AG09309 (cell line): Measurements from ENCODE around the gene DCUN1D3.

Experiments
- DNase-seq: peaks from one replicate; pipeline ENCODE4 v3.0.0-alpha.2; 2010; ENCODE audit warnings: low read depth
- H3K4me3 ChIP-seq: 2 replicates; pipeline ENCODE4 v1.5.1; 2011; ENCODE audit warnings: mild to moderate bottlenecking, low read depth, low read length, moderate library complexity; ENCODE audit not compliant: control insufficient read depth
- TF ChIP-seq, protein P1 (sequence below): IDR thresholded peaks from 2 replicates; pipeline ENCODE4 v1.5.1; 2011; ENCODE audit warnings: mild to moderate bottlenecking, low read depth, low read length, inconsistent platforms; ENCODE audit not compliant: insufficient read depth, control insufficient read depth; ENCODE audit errors: missing control alignments

DCUN1D3 gene

DNA sequence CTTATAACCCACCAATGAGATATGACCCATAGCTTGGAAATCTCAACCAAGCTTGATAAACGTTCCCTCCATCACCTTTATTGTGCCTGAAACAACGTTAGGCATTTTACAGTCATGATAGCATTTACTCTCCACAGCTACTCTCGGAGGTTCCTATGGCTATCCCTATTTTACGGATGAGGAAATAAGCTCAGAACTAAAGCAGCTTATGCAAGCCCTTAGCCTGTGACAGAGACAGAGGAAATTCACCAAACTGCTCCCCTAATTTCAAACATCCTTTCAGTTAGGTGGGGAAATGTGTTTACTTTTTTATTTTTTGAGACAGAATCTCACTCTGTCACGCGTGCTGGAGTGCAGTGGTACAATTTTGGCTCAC, 18.7 kb downstream of the DCUN1D3 start:
- no peak for DNase-seq
- H3K4me3 ChIP-seq = no peak overlapping the region
- TF ChIP-seq, protein P1, sequence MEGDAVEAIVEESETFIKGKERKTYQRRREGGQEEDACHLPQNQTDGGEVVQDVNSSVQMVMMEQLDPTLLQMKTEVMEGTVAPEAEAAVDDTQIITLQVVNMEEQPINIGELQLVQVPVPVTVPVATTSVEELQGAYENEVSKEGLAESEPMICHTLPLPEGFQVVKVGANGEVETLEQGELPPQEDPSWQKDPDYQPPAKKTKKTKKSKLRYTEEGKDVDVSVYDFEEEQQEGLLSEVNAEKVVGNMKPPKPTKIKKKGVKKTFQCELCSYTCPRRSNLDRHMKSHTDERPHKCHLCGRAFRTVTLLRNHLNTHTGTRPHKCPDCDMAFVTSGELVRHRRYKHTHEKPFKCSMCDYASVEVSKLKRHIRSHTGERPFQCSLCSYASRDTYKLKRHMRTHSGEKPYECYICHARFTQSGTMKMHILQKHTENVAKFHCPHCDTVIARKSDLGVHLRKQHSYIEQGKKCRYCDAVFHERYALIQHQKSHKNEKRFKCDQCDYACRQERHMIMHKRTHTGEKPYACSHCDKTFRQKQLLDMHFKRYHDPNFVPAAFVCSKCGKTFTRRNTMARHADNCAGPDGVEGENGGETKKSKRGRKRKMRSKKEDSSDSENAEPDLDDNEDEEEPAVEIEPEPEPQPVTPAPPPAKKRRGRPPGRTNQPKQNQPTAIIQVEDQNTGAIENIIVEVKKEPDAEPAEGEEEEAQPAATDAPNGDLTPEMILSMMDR = no peak

DNA sequence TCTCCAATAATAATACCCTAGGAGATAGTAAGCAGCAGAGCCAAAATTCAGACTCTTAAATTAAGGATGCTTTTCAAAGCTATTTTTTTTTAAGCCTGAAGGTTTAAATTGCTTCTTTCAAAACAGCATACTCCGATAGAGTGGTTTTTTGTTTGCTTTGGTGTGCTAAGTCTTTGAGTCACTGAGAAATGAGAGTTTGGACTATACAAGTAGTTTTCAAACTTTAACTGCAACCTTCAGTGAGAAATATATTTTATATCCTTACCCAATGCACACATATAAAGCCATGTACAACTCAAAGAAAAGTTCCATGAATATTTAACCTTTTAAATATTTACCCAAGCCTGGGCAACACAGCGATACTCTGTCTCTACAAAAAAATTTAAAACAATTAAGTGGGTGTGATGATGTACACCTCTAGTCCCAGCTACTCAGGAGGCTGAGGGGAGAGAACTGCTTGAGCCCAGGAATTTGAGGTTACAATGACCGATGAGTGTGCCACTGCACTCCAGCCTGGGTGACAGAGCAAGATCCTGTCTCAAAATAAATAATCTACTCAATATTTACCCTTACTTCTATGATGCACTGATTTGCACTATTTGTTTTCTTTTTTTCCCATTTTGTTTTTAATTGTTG, 19.2 kb downstream of the DCUN1D3 start:
- no peak for DNase-seq
- TF ChIP-seq, protein P1 = no peak
- H3K4me3 ChIP-seq = no peak overlapping the region

DNA sequence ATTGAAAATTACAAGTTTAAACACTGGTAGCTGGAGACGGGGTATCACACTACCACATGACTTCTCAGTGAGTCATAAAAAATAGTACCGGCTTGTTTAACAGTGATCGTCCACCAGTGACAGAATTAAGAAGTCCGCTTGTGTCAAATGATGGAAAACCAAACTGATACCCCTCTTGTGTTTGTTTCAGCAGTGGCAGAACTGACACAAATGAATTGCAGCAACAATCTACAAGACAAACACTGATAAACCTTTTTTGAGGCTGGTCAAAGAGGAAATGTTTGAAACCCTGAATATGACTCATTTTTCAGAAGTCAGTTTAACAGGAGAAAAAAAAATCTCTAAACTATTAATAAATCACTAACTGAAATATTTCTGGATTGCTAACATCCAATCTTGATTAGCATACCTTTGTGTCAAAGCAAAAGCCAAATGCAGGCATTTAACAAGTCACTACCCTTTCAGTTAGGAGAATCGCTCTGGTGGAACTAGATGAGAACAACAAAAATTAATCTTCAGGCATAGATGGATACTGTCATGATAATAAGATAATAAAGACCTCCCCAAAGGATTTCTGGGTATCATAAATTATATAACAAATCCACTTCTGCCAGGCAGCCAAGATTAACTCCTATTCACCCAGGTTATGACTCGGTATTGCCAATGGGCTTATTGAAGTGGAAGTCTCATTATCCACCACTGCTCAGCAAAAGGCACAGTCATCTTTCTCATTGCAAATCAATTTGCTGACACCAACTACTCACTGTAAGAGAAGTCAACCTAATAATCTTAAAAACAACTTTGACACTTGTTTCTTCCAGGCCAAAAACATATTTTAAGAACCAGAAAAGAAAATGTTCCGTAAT, 20.8 kb downstream of the DCUN1D3 start:
- no peak for DNase-seq
- H3K4me3 ChIP-seq = no peak overlapping the region
- TF ChIP-seq, protein P1 = no peak

DNA sequence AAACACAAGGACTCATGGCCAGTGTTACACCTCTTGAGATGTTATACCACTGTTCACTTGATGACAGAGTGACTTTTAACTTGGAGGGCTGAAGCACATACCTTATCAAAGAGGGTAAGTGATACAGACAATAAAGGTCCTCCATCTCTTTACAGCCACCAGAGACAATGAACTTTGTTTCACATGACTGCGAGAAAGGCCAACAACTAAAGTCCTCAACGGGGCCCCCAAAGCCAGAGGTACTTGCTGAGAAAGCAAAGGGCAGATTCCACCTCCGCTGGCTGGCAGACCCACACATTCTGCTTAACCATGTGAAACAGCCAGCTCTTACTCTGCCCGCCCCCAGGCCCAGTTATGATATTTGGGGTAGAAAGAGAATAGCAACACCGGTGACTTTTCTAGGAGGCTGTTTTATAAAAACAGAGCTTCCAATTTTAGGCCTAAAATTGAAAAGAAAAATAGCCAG, 21.4 kb downstream of the DCUN1D3 start:
- TF ChIP-seq, protein P1 = no peak
- DNase-seq = no peak
- no peak overlapping the region for H3K4me3 ChIP-seq

DNA sequence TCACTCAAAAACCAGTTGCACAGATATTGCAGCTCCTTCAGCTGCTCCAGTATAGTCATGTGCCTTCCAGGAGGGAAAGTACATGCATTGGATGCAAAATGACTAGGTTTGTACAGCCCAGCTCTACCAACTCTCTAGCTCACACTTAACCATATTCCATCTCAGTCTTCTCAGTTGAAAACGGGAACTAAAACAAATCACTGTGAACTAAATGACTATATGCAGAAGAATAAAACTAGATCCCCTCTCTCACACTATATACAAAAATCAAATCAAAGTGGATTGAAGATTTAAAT, 24.9 kb downstream of the DCUN1D3 start:
- DNase-seq = no peak

DNA sequence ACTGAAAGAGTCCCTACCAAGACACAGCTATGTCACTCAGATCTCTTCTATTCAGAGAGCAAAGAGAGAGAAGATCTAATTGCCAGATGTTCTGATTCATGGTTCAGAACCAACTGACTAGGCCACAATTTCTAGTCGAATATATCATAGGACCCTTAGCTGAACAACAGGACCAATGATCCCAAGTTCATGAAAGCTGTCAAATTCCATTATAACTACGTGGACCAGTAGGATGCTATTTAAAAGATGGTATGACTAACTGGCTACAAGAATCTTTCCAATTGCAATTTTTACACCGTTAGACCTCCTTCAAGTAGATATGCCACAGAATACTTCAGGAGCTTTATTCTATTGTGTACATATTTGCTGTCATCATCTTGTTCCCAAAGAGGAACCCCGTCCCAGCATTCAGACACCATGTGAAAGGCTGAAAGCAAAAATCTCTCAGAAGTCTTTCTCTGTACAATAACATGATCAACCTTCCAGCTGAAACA, 26.0 kb downstream of the DCUN1D3 start:
- H3K4me3 ChIP-seq = no peak overlapping the region
- TF ChIP-seq, protein P1 = no peak
- no peak for DNase-seq

More for the DNA sequence above, 24.9 kb downstream of the DCUN1D3 start:
- no peak overlapping the region for H3K4me3 ChIP-seq
- TF ChIP-seq, protein P1 = no peak
